ENCODE data around the gene GRIK2.

DNA sequence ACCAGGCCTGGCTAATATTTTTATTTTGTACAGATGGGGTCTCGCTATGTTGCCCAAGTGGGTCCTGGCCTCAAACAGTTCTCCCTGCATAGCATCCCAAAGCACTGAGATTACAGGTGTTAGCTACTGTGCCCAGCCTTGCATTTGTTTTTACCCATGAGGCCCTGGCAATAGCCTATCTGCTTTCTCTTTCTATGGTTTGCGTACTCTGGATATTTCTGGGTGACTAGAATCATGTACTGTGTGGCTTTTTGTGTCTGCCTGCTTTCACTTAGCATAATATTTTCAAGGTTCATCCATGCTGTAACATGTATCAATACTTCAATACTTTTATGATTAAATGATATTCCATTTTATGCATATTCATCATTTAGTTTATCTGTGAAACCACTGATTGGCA, 451.7 kb downstream of the GRIK2 start:
- TF ChIP-seq, protein P1, sequence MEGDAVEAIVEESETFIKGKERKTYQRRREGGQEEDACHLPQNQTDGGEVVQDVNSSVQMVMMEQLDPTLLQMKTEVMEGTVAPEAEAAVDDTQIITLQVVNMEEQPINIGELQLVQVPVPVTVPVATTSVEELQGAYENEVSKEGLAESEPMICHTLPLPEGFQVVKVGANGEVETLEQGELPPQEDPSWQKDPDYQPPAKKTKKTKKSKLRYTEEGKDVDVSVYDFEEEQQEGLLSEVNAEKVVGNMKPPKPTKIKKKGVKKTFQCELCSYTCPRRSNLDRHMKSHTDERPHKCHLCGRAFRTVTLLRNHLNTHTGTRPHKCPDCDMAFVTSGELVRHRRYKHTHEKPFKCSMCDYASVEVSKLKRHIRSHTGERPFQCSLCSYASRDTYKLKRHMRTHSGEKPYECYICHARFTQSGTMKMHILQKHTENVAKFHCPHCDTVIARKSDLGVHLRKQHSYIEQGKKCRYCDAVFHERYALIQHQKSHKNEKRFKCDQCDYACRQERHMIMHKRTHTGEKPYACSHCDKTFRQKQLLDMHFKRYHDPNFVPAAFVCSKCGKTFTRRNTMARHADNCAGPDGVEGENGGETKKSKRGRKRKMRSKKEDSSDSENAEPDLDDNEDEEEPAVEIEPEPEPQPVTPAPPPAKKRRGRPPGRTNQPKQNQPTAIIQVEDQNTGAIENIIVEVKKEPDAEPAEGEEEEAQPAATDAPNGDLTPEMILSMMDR (IDR thresholded peaks at IDR 0.05): no peak
- TF ChIP-seq EP300 (IDR thresholded peaks at IDR 0.05) (no peak), POLR2A (IDR thresholded peaks at IDR 0.05) (no peak)

Measured in ovary (tissue), 3 donors.